ENCODE data around the gene ABCC11.

Gene ABCC11

GRCh38 chr16:48218473-48218872 is 28.9 kb downstream of the ABCC11 start:
- Histone ChIP-seq H3K4me3 (ENCODE audit: insufficient read length, low read depth) (no peak overlapping the region), H3K9me3 (ENCODE audit: insufficient read depth, low read length) (no peaks in the 10 kb centered on the region), H3K36me3 (ENCODE audit: insufficient read depth, insufficient read length, low read length) (no peaks in the 10 kb centered on the region), H3K4me1 (ENCODE audit: insufficient read depth, insufficient read length) (no peaks in the 10 kb centered on the region), H3K9ac (ENCODE audit: insufficient read length, low read depth) (no peak overlapping the region), H3K27me3 (ENCODE audit: insufficient read depth, insufficient read length) (no peaks in the 10 kb centered on the region)
- DNase-seq (ENCODE audit: low read depth, low spot score) = no peak
- TF ChIP-seq SUZ12 (IDR thresholded peaks at IDR 0.05; ENCODE audit: extremely low read depth, insufficient read depth, insufficient read length) (no peak), ZNF274 (IDR thresholded peaks at IDR 0.05; ENCODE audit: low read depth, low read length) (no peak), YY1 (IDR thresholded peaks at IDR 0.05; ENCODE audit: insufficient read depth, insufficient read length) (no peak)

DNA sequence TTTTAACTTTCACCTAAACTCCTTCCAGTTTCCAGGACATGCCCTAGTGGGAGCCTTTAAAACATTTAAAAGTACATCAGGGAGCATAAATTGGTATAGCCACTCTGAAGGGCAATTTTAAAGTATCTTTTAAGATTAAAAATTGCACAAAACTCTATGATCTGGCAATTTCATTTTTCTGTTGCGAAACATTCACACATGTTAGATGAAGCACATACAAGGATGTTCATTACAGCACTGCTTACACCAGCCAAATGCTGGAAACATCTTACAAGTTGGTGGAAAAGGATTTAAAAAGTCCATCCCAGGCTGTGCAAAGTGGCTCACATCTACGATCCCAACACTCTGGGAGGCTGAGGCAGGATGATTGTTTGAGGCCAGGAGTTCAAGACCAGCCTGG is 29.6 kb downstream of the ABCC11 start:
- no peaks in the 10 kb centered on the region for H3K4me1 ChIP-seq (ENCODE audit: insufficient read depth, insufficient read length)
- H3K9ac ChIP-seq (ENCODE audit: insufficient read length, low read depth) = no peak overlapping the region
- H3K36me3 ChIP-seq (ENCODE audit: insufficient read depth, insufficient read length, low read length) = no peaks in the 10 kb centered on the region
- H3K9me3 ChIP-seq (ENCODE audit: insufficient read depth, low read length) = no peaks in the 10 kb centered on the region
- H3K27me3 ChIP-seq (ENCODE audit: insufficient read depth, insufficient read length) = no peaks in the 10 kb centered on the region
- TF ChIP-seq YY1 (IDR thresholded peaks at IDR 0.05; ENCODE audit: insufficient read depth, insufficient read length) (no peak), ZNF274 (IDR thresholded peaks at IDR 0.05; ENCODE audit: low read depth, low read length) (no peak), SUZ12 (IDR thresholded peaks at IDR 0.05; ENCODE audit: extremely low read depth, insufficient read depth, insufficient read length) (no peak)
- H3K4me3 ChIP-seq (ENCODE audit: insufficient read length, low read depth) = no peak overlapping the region
- no peak for DNase-seq (ENCODE audit: low read depth, low spot score)

- Histone ChIP-seq H3K36me3 (ENCODE audit: insufficient read depth, insufficient read length, low read length) (no peaks in the 10 kb centered on the region), H3K9me3 (ENCODE audit: insufficient read depth, low read length) (no peaks in the 10 kb centered on the region), H3K4me1 (ENCODE audit: insufficient read depth, insufficient read length) (peaks cover 1% of the 10 kb centered on the region), H3K27me3 (ENCODE audit: insufficient read depth, insufficient read length) (no peaks in the 10 kb centered on the region), H3K9ac (ENCODE audit: insufficient read length, low read depth) (no peak overlapping the region), H3K4me3 (ENCODE audit: insufficient read length, low read depth) (no peak overlapping the region)
- TF ChIP-seq YY1 (IDR thresholded peaks at IDR 0.05; ENCODE audit: insufficient read depth, insufficient read length) = no peak
- no peak for TF ChIP-seq ZNF274 (IDR thresholded peaks at IDR 0.05; ENCODE audit: low read depth, low read length)
- no peak for TF ChIP-seq SUZ12 (IDR thresholded peaks at IDR 0.05; ENCODE audit: extremely low read depth, insufficient read depth, insufficient read length)
- DNase-seq (ENCODE audit: low read depth, low spot score) = no peak
Measured at GRCh38 chr16:48215738-48216137, 31.6 kb downstream of the ABCC11 start.

DNA sequence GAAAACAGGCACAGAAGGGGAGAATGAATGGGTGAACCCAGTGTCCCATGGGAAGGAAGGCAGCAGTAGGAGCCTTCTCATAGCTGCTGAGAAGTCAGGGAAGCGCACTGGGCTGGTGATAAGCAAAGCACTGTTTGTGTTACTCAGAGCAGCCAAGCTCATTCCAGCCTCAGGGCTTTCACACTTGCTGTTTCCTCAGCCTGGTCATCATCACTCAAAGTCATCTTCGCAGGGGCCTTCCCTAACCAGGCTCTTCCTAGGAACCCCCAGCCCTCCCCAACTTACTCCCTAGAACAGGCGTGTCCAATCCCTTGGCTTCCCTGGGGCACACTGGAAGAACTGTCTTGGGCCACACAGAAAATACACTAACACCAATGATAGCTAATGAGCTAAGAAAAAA is 35.3 kb downstream of the ABCC11 start:
- H3K9ac ChIP-seq (ENCODE audit: insufficient read length, low read depth) = no peak overlapping the region
- TF ChIP-seq ZNF274 (IDR thresholded peaks at IDR 0.05; ENCODE audit: low read depth, low read length) (no peak), YY1 (IDR thresholded peaks at IDR 0.05; ENCODE audit: insufficient read depth, insufficient read length) (no peak), SUZ12 (IDR thresholded peaks at IDR 0.05; ENCODE audit: extremely low read depth, insufficient read depth, insufficient read length) (no peak)
- H3K27me3 ChIP-seq (ENCODE audit: insufficient read depth, insufficient read length) = no peaks in the 10 kb centered on the region
- peaks cover 2% of the 10 kb centered on the region for H3K4me1 ChIP-seq (ENCODE audit: insufficient read depth, insufficient read length)
- H3K36me3 ChIP-seq (ENCODE audit: insufficient read depth, insufficient read length, low read length) = no peaks in the 10 kb centered on the region
- DNase-seq (ENCODE audit: low read depth, low spot score) = no peak
- no peak overlapping the region for H3K4me3 ChIP-seq (ENCODE audit: insufficient read length, low read depth)
- H3K9me3 ChIP-seq (ENCODE audit: insufficient read depth, low read length) = no peaks in the 10 kb centered on the region

- H3K4me3 ChIP-seq (ENCODE audit: insufficient read length, low read depth) = no peak overlapping the region
Measured at GRCh38 chr16:48210747-48211146, 36.6 kb downstream of the ABCC11 start.

GRCh38 chr16:48206594-48207242 is 40.6 kb downstream of the ABCC11 start:
- Histone ChIP-seq H3K36me3 (ENCODE audit: insufficient read depth, insufficient read length, low read length) (no peaks in the 10 kb centered on the region), H3K4me3 (ENCODE audit: insufficient read length, low read depth) (no peak overlapping the region), H3K4me1 (ENCODE audit: insufficient read depth, insufficient read length) (peaks cover 6% of the 10 kb centered on the region), H3K9me3 (ENCODE audit: insufficient read depth, low read length) (no peaks in the 10 kb centered on the region), H3K27me3 (ENCODE audit: insufficient read depth, insufficient read length) (no peaks in the 10 kb centered on the region), H3K9ac (ENCODE audit: insufficient read length, low read depth) (no peak overlapping the region)
- peak; percentile 6 for DNase-seq (ENCODE audit: low read depth, low spot score)
- TF ChIP-seq ZNF274 (IDR thresholded peaks at IDR 0.05; ENCODE audit: low read depth, low read length) = no peak
- no peak for TF ChIP-seq SUZ12 (IDR thresholded peaks at IDR 0.05; ENCODE audit: extremely low read depth, insufficient read depth, insufficient read length)
- no peak for TF ChIP-seq YY1 (IDR thresholded peaks at IDR 0.05; ENCODE audit: insufficient read depth, insufficient read length)

More at GRCh38 chr16:48210747-48211146, 36.6 kb downstream of the ABCC11 start:
- Histone ChIP-seq H3K36me3 (ENCODE audit: insufficient read depth, insufficient read length, low read length) (no peaks in the 10 kb centered on the region), H3K27me3 (ENCODE audit: insufficient read depth, insufficient read length) (no peaks in the 10 kb centered on the region), H3K4me1 (ENCODE audit: insufficient read depth, insufficient read length) (peaks cover 2% of the 10 kb centered on the region), H3K9me3 (ENCODE audit: insufficient read depth, low read length) (no peaks in the 10 kb centered on the region), H3K9ac (ENCODE audit: insufficient read length, low read depth) (no peak overlapping the region)
- no peak for TF ChIP-seq ZNF274 (IDR thresholded peaks at IDR 0.05; ENCODE audit: low read depth, low read length)
- no peak for TF ChIP-seq YY1 (IDR thresholded peaks at IDR 0.05; ENCODE audit: insufficient read depth, insufficient read length)
- no peak for TF ChIP-seq SUZ12 (IDR thresholded peaks at IDR 0.05; ENCODE audit: extremely low read depth, insufficient read depth, insufficient read length)
- DNase-seq (ENCODE audit: low read depth, low spot score) = no peak

DNA sequence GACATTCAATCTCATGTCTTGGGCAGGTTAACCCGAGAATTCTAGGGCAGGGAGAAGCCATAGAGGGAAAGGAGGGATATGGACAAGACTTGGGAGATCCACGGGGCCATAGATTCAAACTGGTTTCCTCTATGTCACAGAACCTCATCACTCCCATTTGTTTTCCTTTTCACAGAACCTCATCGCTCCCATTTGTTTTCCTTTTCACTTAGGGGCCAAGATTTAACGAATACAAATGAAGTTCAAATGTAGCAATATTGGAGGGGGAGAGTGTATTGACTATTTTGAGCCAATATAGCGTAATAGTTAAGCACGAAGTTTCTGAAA is 42.6 kb downstream of the ABCC11 start:
- Histone ChIP-seq H3K36me3 (ENCODE audit: insufficient read depth, insufficient read length, low read length) (no peaks in the 10 kb centered on the region), H3K9me3 (ENCODE audit: insufficient read depth, low read length) (no peaks in the 10 kb centered on the region), H3K27me3 (ENCODE audit: insufficient read depth, insufficient read length) (no peaks in the 10 kb centered on the region), H3K9ac (ENCODE audit: insufficient read length, low read depth) (no peak overlapping the region), H3K4me3 (ENCODE audit: insufficient read length, low read depth) (no peak overlapping the region), H3K4me1 (ENCODE audit: insufficient read depth, insufficient read length) (peaks cover 4% of the 10 kb centered on the region)
- TF ChIP-seq SUZ12 (IDR thresholded peaks at IDR 0.05; ENCODE audit: extremely low read depth, insufficient read depth, insufficient read length) = no peak
- TF ChIP-seq YY1 (IDR thresholded peaks at IDR 0.05; ENCODE audit: insufficient read depth, insufficient read length) = no peak
- no peak for TF ChIP-seq ZNF274 (IDR thresholded peaks at IDR 0.05; ENCODE audit: low read depth, low read length)
- no peak for DNase-seq (ENCODE audit: low read depth, low spot score)

Data from NT2/D1 (cell line).